DND-41 (cell line): ENCODE results near the gene IQGAP1.
"Not testable (repeated sequence)": the region's sequence is repeated elsewhere in the genome, so short reads cannot be mapped to it uniquely, and the experiment has no call there.

ENCODE experiments used
- EZH2 ChIP-seq: IDR thresholded peaks from 3 replicates; pipeline ENCODE4 v1.6.1; 2012; ENCODE audit warnings: borderline replicate concordance, low read depth, mild to moderate bottlenecking, moderate library complexity, low read length, inconsistent platforms; ENCODE audit not compliant: severe bottlenecking
- TF ChIP-seq, protein P1 (sequence below): IDR thresholded peaks from 2 replicates; pipeline ENCODE4 v1.5.1; 2012; ENCODE audit warnings: borderline replicate concordance, low read length, moderate library complexity, mild to moderate bottlenecking; ENCODE audit not compliant: poor library complexity, severe bottlenecking; ENCODE audit errors: extremely low read depth

DNA sequence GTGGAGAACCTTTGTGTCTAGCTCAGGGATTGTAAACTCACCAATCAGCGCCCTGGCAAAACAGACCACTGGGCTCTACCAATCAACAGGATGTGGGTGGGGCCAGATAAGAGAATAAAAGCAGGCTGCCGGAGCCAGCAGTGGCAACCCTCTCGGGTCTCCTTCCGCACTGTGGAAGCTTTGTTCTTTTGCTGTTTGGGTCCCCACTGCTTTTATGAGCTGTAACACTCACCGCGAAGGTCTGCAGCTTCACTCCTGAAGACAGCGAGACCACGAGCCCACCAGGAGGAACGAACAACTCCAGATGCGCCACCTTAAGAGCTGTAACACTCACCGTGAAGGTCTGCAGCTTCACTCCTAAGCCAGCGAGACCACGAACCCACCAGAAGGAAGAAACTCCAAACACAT, 123.2 kb downstream of the IQGAP1 start:
- TF ChIP-seq, protein P1, sequence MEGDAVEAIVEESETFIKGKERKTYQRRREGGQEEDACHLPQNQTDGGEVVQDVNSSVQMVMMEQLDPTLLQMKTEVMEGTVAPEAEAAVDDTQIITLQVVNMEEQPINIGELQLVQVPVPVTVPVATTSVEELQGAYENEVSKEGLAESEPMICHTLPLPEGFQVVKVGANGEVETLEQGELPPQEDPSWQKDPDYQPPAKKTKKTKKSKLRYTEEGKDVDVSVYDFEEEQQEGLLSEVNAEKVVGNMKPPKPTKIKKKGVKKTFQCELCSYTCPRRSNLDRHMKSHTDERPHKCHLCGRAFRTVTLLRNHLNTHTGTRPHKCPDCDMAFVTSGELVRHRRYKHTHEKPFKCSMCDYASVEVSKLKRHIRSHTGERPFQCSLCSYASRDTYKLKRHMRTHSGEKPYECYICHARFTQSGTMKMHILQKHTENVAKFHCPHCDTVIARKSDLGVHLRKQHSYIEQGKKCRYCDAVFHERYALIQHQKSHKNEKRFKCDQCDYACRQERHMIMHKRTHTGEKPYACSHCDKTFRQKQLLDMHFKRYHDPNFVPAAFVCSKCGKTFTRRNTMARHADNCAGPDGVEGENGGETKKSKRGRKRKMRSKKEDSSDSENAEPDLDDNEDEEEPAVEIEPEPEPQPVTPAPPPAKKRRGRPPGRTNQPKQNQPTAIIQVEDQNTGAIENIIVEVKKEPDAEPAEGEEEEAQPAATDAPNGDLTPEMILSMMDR: not testable (repeated sequence)
- TF ChIP-seq EZH2: not testable (repeated sequence)
